ENCODE measurements around the gene MYH9. TPM values are rescaled to one million over a fixed set of nuclear protein-coding genes. Genes with fewer than 3 reads are reported as not detected.

MYH9 gene
- total RNA-seq, 1 experiment from 2014 or later: 758 TPM

DNA sequence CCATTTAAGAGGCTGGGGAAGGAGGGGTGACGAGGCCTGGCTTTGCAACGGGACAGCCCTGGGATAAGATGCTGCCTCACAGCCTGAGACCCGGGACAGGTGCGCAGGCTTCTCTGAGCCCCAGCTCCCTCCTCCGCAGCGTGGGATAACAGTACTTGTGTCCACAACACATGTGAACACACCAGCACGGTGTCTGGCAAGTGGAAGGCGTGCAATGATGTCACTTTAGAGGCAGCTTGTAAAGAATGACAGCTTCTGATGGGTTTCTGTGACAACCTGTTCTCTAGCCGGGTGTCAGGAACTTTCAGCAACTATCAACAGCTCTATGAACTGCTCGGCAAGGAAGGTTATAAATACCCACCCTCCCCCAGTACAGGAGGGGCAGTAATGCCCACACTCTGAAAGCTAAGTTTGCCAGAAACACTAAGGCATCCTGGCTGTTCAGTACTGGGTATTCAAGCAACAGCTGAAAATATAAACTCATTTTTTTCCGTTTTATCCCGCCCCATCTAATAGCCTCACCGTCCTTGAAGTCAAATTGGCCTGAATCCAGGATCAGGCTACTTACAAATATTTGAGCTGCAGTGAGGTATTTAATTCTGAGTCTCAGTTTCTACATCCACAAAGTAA lies 59.7 kb downstream of the MYH9 start:
- Histone ChIP-seq H3K27me3 (ENCODE audit: insufficient read depth, low read depth) (no peaks in the 10 kb centered on the region), H2AFZ (no peak overlapping the region), H3K4me1 (replicated peaks; ENCODE audit: insufficient read depth) (peaks cover 49% of the 10 kb centered on the region), H3K9me2 (ENCODE audit: insufficient read depth) (no peaks in the 10 kb centered on the region), H3K4me3 (no peak overlapping the region), H3K27ac (peak overlapping the region; percentile 96), H3K79me2 (ENCODE audit: low read depth) (peaks cover 95% of the 10 kb centered on the region), H4K20me1 (ENCODE audit: insufficient read depth) (peaks cover 34% of the 10 kb centered on the region), H3K4me2 (peak overlapping the region; percentile 82; the same call in 1 of the 2 replicates), H3F3A (ENCODE audit: insufficient read depth, low read depth) (peaks cover 98% of the 10 kb centered on the region), H3K36me3 (ENCODE audit: low read depth) (peaks cover 59% of the 10 kb centered on the region), H3K9me3 (ENCODE audit: insufficient read depth, low read depth) (no peaks in the 10 kb centered on the region)
- no peak for DNase-seq
- TF ChIP-seq, protein P1, sequence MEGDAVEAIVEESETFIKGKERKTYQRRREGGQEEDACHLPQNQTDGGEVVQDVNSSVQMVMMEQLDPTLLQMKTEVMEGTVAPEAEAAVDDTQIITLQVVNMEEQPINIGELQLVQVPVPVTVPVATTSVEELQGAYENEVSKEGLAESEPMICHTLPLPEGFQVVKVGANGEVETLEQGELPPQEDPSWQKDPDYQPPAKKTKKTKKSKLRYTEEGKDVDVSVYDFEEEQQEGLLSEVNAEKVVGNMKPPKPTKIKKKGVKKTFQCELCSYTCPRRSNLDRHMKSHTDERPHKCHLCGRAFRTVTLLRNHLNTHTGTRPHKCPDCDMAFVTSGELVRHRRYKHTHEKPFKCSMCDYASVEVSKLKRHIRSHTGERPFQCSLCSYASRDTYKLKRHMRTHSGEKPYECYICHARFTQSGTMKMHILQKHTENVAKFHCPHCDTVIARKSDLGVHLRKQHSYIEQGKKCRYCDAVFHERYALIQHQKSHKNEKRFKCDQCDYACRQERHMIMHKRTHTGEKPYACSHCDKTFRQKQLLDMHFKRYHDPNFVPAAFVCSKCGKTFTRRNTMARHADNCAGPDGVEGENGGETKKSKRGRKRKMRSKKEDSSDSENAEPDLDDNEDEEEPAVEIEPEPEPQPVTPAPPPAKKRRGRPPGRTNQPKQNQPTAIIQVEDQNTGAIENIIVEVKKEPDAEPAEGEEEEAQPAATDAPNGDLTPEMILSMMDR (conservative IDR thresholded peaks at IDR 0.05): no peak
- TF ChIP-seq EZH2 (IDR thresholded peaks at IDR 0.05; ENCODE audit: low read depth): no peak
- ChIA-PET POLR2A (ENCODE audit: unreplicated experiment) (interaction anchor here (0.7 to 1.1 kb wide), 4 partner anchors 43 to 156 kb away, joined by 4 to 6 read pairs (median 5); no protein-coding TSS in a partner anchor), CTCF (interaction anchor here (0.5 to 1.3 kb wide), 4 partner anchors 37 to 956 kb away, joined by 3 to 5 read pairs (median 4); no protein-coding TSS in a partner anchor)
- no TSS peak for BruUV-seq (replicated peaks)
- intact Hi-C loops (cut with micrococcal nuclease; ENCODE audit: unreplicated experiment): no loop called here

DNA sequence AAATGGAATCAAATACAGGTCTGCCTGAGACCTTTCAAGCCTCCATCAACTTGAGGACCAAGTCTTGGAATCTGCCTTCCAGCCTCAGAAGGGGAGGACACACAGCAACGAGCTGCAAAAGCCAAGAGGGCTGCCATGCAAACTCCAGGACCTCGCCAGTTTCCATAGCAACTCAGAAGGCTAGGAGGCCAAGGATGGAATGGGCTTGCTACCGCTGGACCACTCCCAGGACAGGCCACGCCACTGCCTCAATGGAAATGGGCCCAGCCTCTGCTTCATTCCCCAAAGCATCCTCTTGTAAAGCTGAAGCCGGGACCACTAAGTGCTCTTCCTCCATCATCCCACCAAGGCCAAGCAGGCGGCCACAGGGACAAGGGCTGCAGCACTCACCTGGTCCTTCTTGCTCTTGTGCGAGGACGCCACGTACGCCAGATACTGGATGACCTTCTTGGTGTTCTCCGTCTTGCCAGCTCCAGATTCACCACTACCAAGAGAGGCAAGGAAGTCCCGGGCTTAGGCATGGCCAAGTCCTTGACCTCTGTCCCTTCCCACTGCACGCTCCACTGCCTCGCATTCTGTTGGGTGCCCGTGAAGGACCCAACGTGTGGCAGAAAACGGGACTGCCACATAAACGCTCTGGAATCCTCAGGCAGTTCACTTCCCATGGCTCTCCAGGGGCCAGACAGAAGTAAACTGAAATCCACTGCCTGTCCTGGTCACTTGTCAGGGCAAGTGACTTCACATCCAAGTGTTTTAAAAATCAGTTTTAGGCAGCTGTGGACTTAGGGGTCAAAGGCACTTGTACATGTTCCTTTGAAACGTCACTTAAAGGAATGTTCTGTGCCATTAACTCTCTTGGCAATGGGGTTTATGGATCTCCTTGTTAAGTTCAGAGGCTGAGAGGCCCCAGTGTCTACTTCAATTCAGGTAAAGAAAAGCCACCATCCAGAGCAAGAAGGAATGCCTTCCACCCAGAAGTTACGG lies 61.3 kb downstream of the MYH9 start:
- peaks cover 73% of the 10 kb centered on the region for H3K36me3 ChIP-seq (ENCODE audit: low read depth)
- H2AFZ ChIP-seq: no peak overlapping the region
- no peaks in the 10 kb centered on the region for H3K9me2 ChIP-seq (ENCODE audit: insufficient read depth)
- H3K4me2 ChIP-seq: no peak overlapping the region
- no peak for TF ChIP-seq EZH2 (IDR thresholded peaks at IDR 0.05; ENCODE audit: low read depth)
- TF ChIP-seq, protein P1 (conservative IDR thresholded peaks at IDR 0.05): no peak
- no peak for DNase-seq
- no TSS peak for BruUV-seq (replicated peaks)
- H3K27ac ChIP-seq: peak overlapping the region; percentile 6
- H4K20me1 ChIP-seq (ENCODE audit: insufficient read depth): peaks cover 40% of the 10 kb centered on the region
- intact Hi-C loops (cut with micrococcal nuclease; ENCODE audit: unreplicated experiment): no loop called here
- H3F3A ChIP-seq (ENCODE audit: insufficient read depth, low read depth): peaks cover 98% of the 10 kb centered on the region
- peaks cover 92% of the 10 kb centered on the region for H3K79me2 ChIP-seq (ENCODE audit: low read depth)
- H3K4me1 ChIP-seq (replicated peaks; ENCODE audit: insufficient read depth): peaks cover 34% of the 10 kb centered on the region
- no peaks in the 10 kb centered on the region for H3K27me3 ChIP-seq (ENCODE audit: insufficient read depth, low read depth)
- ChIA-PET POLR2A (ENCODE audit: unreplicated experiment) (interaction anchor here (0.6 to 0.7 kb wide), 2 partner anchors 9 to 705 kb away, joined by 3 to 9 read pairs; no protein-coding TSS in a partner anchor), CTCF (no interaction called here)
- H3K9me3 ChIP-seq (ENCODE audit: insufficient read depth, low read depth): no peaks in the 10 kb centered on the region
- no peak overlapping the region for H3K4me3 ChIP-seq
